ENCODE results near the gene FBXO24. TPM values are rescaled to one million over a fixed set of nuclear protein-coding genes. Genes with fewer than 3 reads are reported as not detected.

Gene FBXO24
- total and polyA plus RNA-seq, 10 donors: 0.54 to 1.6 (median 1.2) TPM; not detected in 1

- intact Hi-C loops (cut with DNase I; ENCODE audit: low total_unique reads): no loop called here
- peaks cover 0 to 22% (median 0%) of the 10 kb centered on the region in 7 donors for H3K27me3 ChIP-seq (replicated peaks in 1 of 7)
- no peak overlapping the region for H3K27ac ChIP-seq
- no peaks in the 10 kb centered on the region for H3K9me3 ChIP-seq
- TF ChIP-seq POLR2A (IDR thresholded peaks at IDR 0.05) (no peak), POLR2AphosphoS5 (IDR thresholded peaks at IDR 0.05) (no peak)
- TF ChIP-seq, protein P1, sequence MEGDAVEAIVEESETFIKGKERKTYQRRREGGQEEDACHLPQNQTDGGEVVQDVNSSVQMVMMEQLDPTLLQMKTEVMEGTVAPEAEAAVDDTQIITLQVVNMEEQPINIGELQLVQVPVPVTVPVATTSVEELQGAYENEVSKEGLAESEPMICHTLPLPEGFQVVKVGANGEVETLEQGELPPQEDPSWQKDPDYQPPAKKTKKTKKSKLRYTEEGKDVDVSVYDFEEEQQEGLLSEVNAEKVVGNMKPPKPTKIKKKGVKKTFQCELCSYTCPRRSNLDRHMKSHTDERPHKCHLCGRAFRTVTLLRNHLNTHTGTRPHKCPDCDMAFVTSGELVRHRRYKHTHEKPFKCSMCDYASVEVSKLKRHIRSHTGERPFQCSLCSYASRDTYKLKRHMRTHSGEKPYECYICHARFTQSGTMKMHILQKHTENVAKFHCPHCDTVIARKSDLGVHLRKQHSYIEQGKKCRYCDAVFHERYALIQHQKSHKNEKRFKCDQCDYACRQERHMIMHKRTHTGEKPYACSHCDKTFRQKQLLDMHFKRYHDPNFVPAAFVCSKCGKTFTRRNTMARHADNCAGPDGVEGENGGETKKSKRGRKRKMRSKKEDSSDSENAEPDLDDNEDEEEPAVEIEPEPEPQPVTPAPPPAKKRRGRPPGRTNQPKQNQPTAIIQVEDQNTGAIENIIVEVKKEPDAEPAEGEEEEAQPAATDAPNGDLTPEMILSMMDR (IDR thresholded peaks at IDR 0.05 in 8 of 11, conservative IDR thresholded peaks at IDR 0.05 in 3 of 11): no peak
- WGBS, 5 donors: 86 to 97% (median 89%) methylated on average over 12 of the region's 12 CpGs
- no peak for DNase-seq
- H3K4me1 ChIP-seq: peaks cover 12 to 46% (median 27%) of the 10 kb centered on the region in 6 donors
- no peak overlapping the region for H3K4me3 ChIP-seq
- H3K36me3 ChIP-seq: no peaks in the 10 kb centered on the region
These were observed 20.2 kb downstream of the FBXO24 start for GRCh38 chr7:100606313-100606712.

GRCh38 chr7:100607111-100607510, 21.0 kb downstream of the FBXO24 start:
- no peaks in the 10 kb centered on the region for H3K9me3 ChIP-seq
- no peak for DNase-seq
- no peak overlapping the region for H3K4me3 ChIP-seq
- TF ChIP-seq, protein P1 (IDR thresholded peaks at IDR 0.05 in 8 of 11, conservative IDR thresholded peaks at IDR 0.05 in 3 of 11): no peak
- no peak for TF ChIP-seq POLR2A (IDR thresholded peaks at IDR 0.05)
- no peak for TF ChIP-seq POLR2AphosphoS5 (IDR thresholded peaks at IDR 0.05)
- H3K36me3 ChIP-seq: no peaks in the 10 kb centered on the region
- H3K4me1 ChIP-seq: peaks cover 12 to 48% (median 28%) of the 10 kb centered on the region in 6 donors
- 80 to 95% (median 86%) methylated on average over 8 of the region's 8 CpGs for WGBS, 5 donors
- peaks cover 0 to 22% (median 0%) of the 10 kb centered on the region in 7 donors for H3K27me3 ChIP-seq (replicated peaks in 1 of 7)
- intact Hi-C loops (cut with DNase I; ENCODE audit: low total_unique reads): no loop called here
- no peak overlapping the region for H3K27ac ChIP-seq

GRCh38 chr7:100609958-100610357, 23.8 kb downstream of the FBXO24 start:
- no peak for DNase-seq
- intact Hi-C loops (cut with DNase I; ENCODE audit: low total_unique reads): loop anchor here (10.0 kb wide), 1 partner anchor 65 kb away; the partner anchor contains the start of gene GNB2
- WGBS, 5 donors: 90 to 94% (median 91%) methylated on average over 5 of the region's 5 CpGs
- peaks cover 0 to 8% (median 2%) of the 10 kb centered on the region in 6 donors for H3K36me3 ChIP-seq
- no peaks in the 10 kb centered on the region for H3K9me3 ChIP-seq
- TF ChIP-seq POLR2AphosphoS5 (IDR thresholded peaks at IDR 0.05) (no peak), POLR2A (IDR thresholded peaks at IDR 0.05) (no peak)
- TF ChIP-seq, protein P1 (IDR thresholded peaks at IDR 0.05 in 8 of 11, conservative IDR thresholded peaks at IDR 0.05 in 3 of 11): no peak
- no peak overlapping the region for H3K4me3 ChIP-seq
- H3K4me1 ChIP-seq: peaks cover 13 to 39% (median 32%) of the 10 kb centered on the region in 6 donors
- H3K27ac ChIP-seq: no peak overlapping the region
- peaks cover 0 to 15% (median 0%) of the 10 kb centered on the region in 7 donors for H3K27me3 ChIP-seq (replicated peaks in 1 of 7)

DNA sequence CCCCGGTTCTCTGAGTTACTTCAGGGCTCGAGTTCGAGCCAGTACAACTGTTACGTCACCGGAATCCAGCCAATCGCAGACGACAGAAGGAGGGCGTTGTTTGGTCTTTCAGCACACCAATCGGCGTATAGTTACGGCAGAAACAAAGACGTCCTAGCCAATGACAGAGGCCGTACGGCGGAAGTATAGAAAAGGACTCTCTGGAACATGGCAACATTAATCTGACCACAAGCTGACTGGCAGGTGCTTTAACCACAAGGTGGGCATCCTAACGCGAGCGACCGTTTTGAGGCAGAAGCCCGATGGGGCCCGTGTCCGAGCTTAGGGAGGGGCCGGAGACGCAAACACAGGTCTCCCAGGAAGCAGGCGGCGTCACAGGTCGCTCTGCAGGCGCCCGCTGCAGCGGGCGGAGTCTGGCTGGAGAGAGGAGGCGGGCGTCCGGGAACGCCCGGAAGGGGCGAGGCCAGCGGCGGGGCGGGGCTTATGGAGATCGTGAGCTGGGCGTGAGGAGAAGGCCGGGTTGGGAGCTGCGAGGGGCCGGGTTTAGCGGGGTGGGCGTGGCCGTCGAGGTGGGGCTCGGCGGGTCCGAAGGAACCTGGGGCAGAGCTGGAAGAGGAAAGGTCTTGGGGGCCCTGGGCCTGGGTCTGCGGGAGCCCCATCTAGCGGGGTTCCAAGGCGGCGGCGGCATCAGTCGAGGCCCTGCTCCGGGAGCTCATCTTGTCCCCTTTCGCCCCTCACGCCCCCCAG, 26.0 kb downstream of the FBXO24 start, which contains the start of gene MOSPD3:
Gene MOSPD3, plus strand, starts transcription at position 558 of the 747 bp plus-strand sequence. CDS start 252 bp downstream, outside the sequence.
- H3K4me3 ChIP-seq: peak within 1 kb of the TSS; percentile 60 to 83 (median 66)
- no peaks in the 10 kb centered on the region for H3K9me3 ChIP-seq
- TF ChIP-seq POLR2A (IDR thresholded peaks at IDR 0.05): peak in 2 of 3 donors; percentile 56 to 77
- TF ChIP-seq, protein P1 (IDR thresholded peaks at IDR 0.05 in 8 of 11, conservative IDR thresholded peaks at IDR 0.05 in 3 of 11): peak in 2 of 11 experiments; percentile 17 to 22
- TF ChIP-seq POLR2AphosphoS5 (IDR thresholded peaks at IDR 0.05): peak; percentile 91 to 97 (median 93)
- peaks cover 0 to 21% (median 4%) of the 10 kb centered on the region in 6 donors for H3K36me3 ChIP-seq
- H3K27me3 ChIP-seq (replicated peaks in 1 of 7): no peaks in the 10 kb centered on the region
- intact Hi-C loops (cut with DNase I; ENCODE audit: low total_unique reads): loop anchor here (10.0 kb wide), 1 partner anchor 63 kb away; the partner anchor contains the start of gene GNB2
- 0 to 1% (median 0%) methylated on average over 48 to 61 of the region's 61 CpGs for WGBS, 5 donors
- peaks cover 7 to 26% (median 22%) of the 10 kb centered on the region in 6 donors for H3K4me1 ChIP-seq
- H3K27ac ChIP-seq: peak within 1 kb of the TSS; percentile 93 to 98 (median 95)
- peak; percentile 100 for DNase-seq
